Activated CD4-positive, alpha-beta memory T cell treated with anti-CD3 and anti-CD28 coated beads, Interleukin-2, amount 10 ng/mL, durations not matched to agents 7 days and 5 days (primary cell): Measurements from ENCODE around the gene CLEC19A. TPM values are rescaled to one million over a fixed set of nuclear protein-coding genes. Genes with fewer than 3 reads are reported as not detected.

Source experiments
- CTCF ChIA-PET: fragments of 350-600 bp; sonication (Branson Sonifier 250); formaldehyde crosslinking; loops from one replicate; lab custom pipeline; 2021; ENCODE audit warnings: antibody characterized with exemption, inconsistent platforms; lab: Charles Lee
- POLR2A ChIA-PET: fragments of 350-600 bp; sonication (Branson Sonifier 250); formaldehyde crosslinking; loops from one replicate; lab custom pipeline; 2021; ENCODE audit warnings: antibody characterized with exemption; lab: Charles Lee
- DNase-seq: peaks from one replicate; pipeline ENCODE4 v3.0.0-alpha.2; 2020
- H3K27ac Mint-ChIP-seq: one replicate; pipeline ENCODE4 v1.8.0; 2021; ENCODE audit warnings: mild to moderate bottlenecking, mixed read lengths
- H3K27me3 Mint-ChIP-seq: one replicate; pipeline ENCODE4 v1.8.0; 2021; ENCODE audit warnings: mixed read lengths
- H3K36me3 Mint-ChIP-seq: one replicate; pipeline ENCODE4 v1.8.0; 2021; ENCODE audit warnings: low read depth, mixed read lengths
- H3K4me1 Mint-ChIP-seq: one replicate; pipeline ENCODE4 v1.8.0; 2021; ENCODE audit warnings: mixed read lengths
- H3K4me3 Mint-ChIP-seq: one replicate; pipeline ENCODE4 v1.8.0; 2021; ENCODE audit warnings: mild to moderate bottlenecking, mixed read lengths
- H3K9me3 Mint-ChIP-seq: one replicate; pipeline ENCODE4 v1.8.0; 2021; ENCODE audit warnings: mixed read lengths
- total RNA-seq, 2 experiments: library from RNA; stranded (reverse); gene quantifications; one replicate each; pipeline ENCODE4 v1.2.3, GENCODE V29; 2021

CLEC19A gene
- total RNA-seq = not detected

- Mint-ChIP-seq H3K36me3 (no peaks in the 10 kb centered on the region), H3K27me3 (no peaks in the 10 kb centered on the region), H3K27ac (no peak within 1 kb of the TSS), H3K4me3 (no peak within 1 kb of the TSS), H3K4me1 (no peaks in the 10 kb centered on the region), H3K9me3 (no peaks in the 10 kb centered on the region)
- CTCF ChIA-PET = interaction anchor here (1.0 kb wide), 1 partner anchor 199 kb away, joined by 5 read pairs; no protein-coding TSS in a partner anchor
- POLR2A ChIA-PET = no interaction called here
- no peak for DNase-seq
These were observed at the start of gene CLEC19A for GRCh38 chr16:19285431-19285830. CLEC19A (plus strand) TSS chr16:19285731; CDS start chr16:19285852, 121 bp downstream.

- CTCF ChIA-PET = interaction anchor here (0.6 kb wide), 1 partner anchor 139 kb away, joined by 4 read pairs; no protein-coding TSS in a partner anchor
- POLR2A ChIA-PET = no interaction called here
- Mint-ChIP-seq H3K36me3 (no peaks in the 10 kb centered on the region), H3K9me3 (peaks cover 15% of the 10 kb centered on the region), H3K27ac (no peak overlapping the region), H3K27me3 (no peaks in the 10 kb centered on the region), H3K4me3 (no peak overlapping the region), H3K4me1 (no peaks in the 10 kb centered on the region)
- no peak for DNase-seq
These were observed 49.6 kb upstream of the CLEC19A start for GRCh38 chr16:19235886-19236285.

GRCh38 chr16:19236561-19237209 is 48.8 kb upstream of the CLEC19A start:
- Mint-ChIP-seq H3K4me3 (no peak overlapping the region), H3K27me3 (no peaks in the 10 kb centered on the region), H3K9me3 (peaks cover 15% of the 10 kb centered on the region), H3K27ac (no peak overlapping the region), H3K4me1 (no peaks in the 10 kb centered on the region), H3K36me3 (no peaks in the 10 kb centered on the region)
- CTCF ChIA-PET = interaction anchor here (0.6 kb wide), 1 partner anchor 138 kb away, joined by 4 read pairs; no protein-coding TSS in a partner anchor
- no peak for DNase-seq
- POLR2A ChIA-PET = no interaction called here

- H3K27ac Mint-ChIP-seq = no peak overlapping the region
These were observed 47.1 kb upstream of the CLEC19A start for GRCh38 chr16:19238406-19238805.

GRCh38 chr16:19239511-19240155 is 45.9 kb upstream of the CLEC19A start:
- Mint-ChIP-seq H3K4me3 (no peak overlapping the region), H3K36me3 (no peaks in the 10 kb centered on the region), H3K9me3 (peaks cover 19% of the 10 kb centered on the region), H3K27ac (no peak overlapping the region), H3K27me3 (no peaks in the 10 kb centered on the region), H3K4me1 (no peaks in the 10 kb centered on the region)
- CTCF ChIA-PET = interaction anchor here (0.6 kb wide), 1 partner anchor 55 kb away, joined by 4 read pairs; no protein-coding TSS in a partner anchor
- POLR2A ChIA-PET = no interaction called here
- DNase-seq = no peak

More at GRCh38 chr16:19238406-19238805, 47.1 kb upstream of the CLEC19A start:
- no peaks in the 10 kb centered on the region for H3K4me1 Mint-ChIP-seq
- no peak for DNase-seq
- peaks cover 19% of the 10 kb centered on the region for H3K9me3 Mint-ChIP-seq
- H3K36me3 Mint-ChIP-seq = no peaks in the 10 kb centered on the region
- H3K27me3 Mint-ChIP-seq = no peaks in the 10 kb centered on the region
- ChIA-PET POLR2A (no interaction called here), CTCF (no interaction called here)
- no peak overlapping the region for H3K4me3 Mint-ChIP-seq

GRCh38 chr16:19240494-19240893 is 45.0 kb upstream of the CLEC19A start:
- Mint-ChIP-seq H3K36me3 (no peaks in the 10 kb centered on the region), H3K4me1 (no peaks in the 10 kb centered on the region), H3K27ac (no peak overlapping the region), H3K9me3 (peaks cover 12% of the 10 kb centered on the region), H3K4me3 (no peak overlapping the region), H3K27me3 (no peaks in the 10 kb centered on the region)
- ChIA-PET CTCF (no interaction called here), POLR2A (no interaction called here)
- no peak for DNase-seq

- ChIA-PET POLR2A (no interaction called here), CTCF (no interaction called here)
- H3K27ac Mint-ChIP-seq = no peak overlapping the region
- no peaks in the 10 kb centered on the region for H3K4me1 Mint-ChIP-seq
- H3K9me3 Mint-ChIP-seq = peaks cover 9% of the 10 kb centered on the region
- no peak overlapping the region for H3K4me3 Mint-ChIP-seq
- no peaks in the 10 kb centered on the region for H3K27me3 Mint-ChIP-seq
- no peaks in the 10 kb centered on the region for H3K36me3 Mint-ChIP-seq
- DNase-seq = no peak
These were observed 44.0 kb upstream of the CLEC19A start for GRCh38 chr16:19241512-19241911.

GRCh38 chr16:19242186-19242585 is 43.3 kb upstream of the CLEC19A start:
- no peaks in the 10 kb centered on the region for H3K36me3 Mint-ChIP-seq
- POLR2A ChIA-PET = no interaction called here
- no peaks in the 10 kb centered on the region for H3K27me3 Mint-ChIP-seq
- CTCF ChIA-PET = no interaction called here
- H3K4me1 Mint-ChIP-seq = no peaks in the 10 kb centered on the region
- DNase-seq = no peak
- no peak overlapping the region for H3K4me3 Mint-ChIP-seq
- no peak overlapping the region for H3K27ac Mint-ChIP-seq
- H3K9me3 Mint-ChIP-seq = peaks cover 9% of the 10 kb centered on the region

GRCh38 chr16:19242987-19243575 is 42.5 kb upstream of the CLEC19A start:
- POLR2A ChIA-PET = no interaction called here

GRCh38 chr16:19245326-19245925 is 40.1 kb upstream of the CLEC19A start:
- POLR2A ChIA-PET = no interaction called here
- CTCF ChIA-PET = no interaction called here
- Mint-ChIP-seq H3K27me3 (no peaks in the 10 kb centered on the region), H3K36me3 (no peaks in the 10 kb centered on the region), H3K4me1 (no peaks in the 10 kb centered on the region), H3K27ac (no peak overlapping the region), H3K9me3 (peaks cover 4% of the 10 kb centered on the region), H3K4me3 (no peak overlapping the region)
- no peak for DNase-seq

More at GRCh38 chr16:19242987-19243575, 42.5 kb upstream of the CLEC19A start:
- H3K4me1 Mint-ChIP-seq = no peaks in the 10 kb centered on the region
- DNase-seq = no peak
- no peak overlapping the region for H3K27ac Mint-ChIP-seq
- no peaks in the 10 kb centered on the region for H3K36me3 Mint-ChIP-seq
- H3K4me3 Mint-ChIP-seq = no peak overlapping the region
- CTCF ChIA-PET = no interaction called here
- H3K9me3 Mint-ChIP-seq = peaks cover 4% of the 10 kb centered on the region
- no peaks in the 10 kb centered on the region for H3K27me3 Mint-ChIP-seq

- H3K9me3 Mint-ChIP-seq = no peaks in the 10 kb centered on the region
- ChIA-PET CTCF (no interaction called here), POLR2A (no interaction called here)
- no peaks in the 10 kb centered on the region for H3K36me3 Mint-ChIP-seq
- no peak for DNase-seq
- no peak overlapping the region for H3K4me3 Mint-ChIP-seq
- no peak overlapping the region for H3K27ac Mint-ChIP-seq
- H3K4me1 Mint-ChIP-seq = no peaks in the 10 kb centered on the region
- peaks cover 2% of the 10 kb centered on the region for H3K27me3 Mint-ChIP-seq
These were observed 32.6 kb upstream of the CLEC19A start for GRCh38 chr16:19252904-19253303.

GRCh38 chr16:19254611-19255010 is 30.9 kb upstream of the CLEC19A start:
- no peaks in the 10 kb centered on the region for H3K36me3 Mint-ChIP-seq
- H3K4me3 Mint-ChIP-seq = no peak overlapping the region
- CTCF ChIA-PET = no interaction called here

GRCh38 chr16:19264123-19264673 is 21.3 kb upstream of the CLEC19A start:
- Mint-ChIP-seq H3K4me1 (no peaks in the 10 kb centered on the region), H3K9me3 (peaks cover 6% of the 10 kb centered on the region), H3K27me3 (peaks cover 4% of the 10 kb centered on the region), H3K36me3 (no peaks in the 10 kb centered on the region), H3K4me3 (no peak overlapping the region), H3K27ac (no peak overlapping the region)
- no peak for DNase-seq
- POLR2A ChIA-PET = no interaction called here
- CTCF ChIA-PET = interaction anchor here (0.7 kb wide), 1 partner anchor 38 kb away, joined by 6 read pairs; no protein-coding TSS in a partner anchor

More at GRCh38 chr16:19254611-19255010, 30.9 kb upstream of the CLEC19A start:
- POLR2A ChIA-PET = no interaction called here
- DNase-seq = no peak
- Mint-ChIP-seq H3K27ac (no peak overlapping the region), H3K9me3 (no peaks in the 10 kb centered on the region), H3K4me1 (no peaks in the 10 kb centered on the region), H3K27me3 (peaks cover 2% of the 10 kb centered on the region)
